GM21447 (cell line): Measurements from ENCODE around the gene TBK1.

ENCODE experiments used
- ATAC-seq: cut with Tn5 transposase; IDR thresholded peaks from one replicate; pipeline ENCODE4 v1.9.1; 2021; ENCODE audit not compliant: unreplicated experiment

The TBK1 gene

DNA sequence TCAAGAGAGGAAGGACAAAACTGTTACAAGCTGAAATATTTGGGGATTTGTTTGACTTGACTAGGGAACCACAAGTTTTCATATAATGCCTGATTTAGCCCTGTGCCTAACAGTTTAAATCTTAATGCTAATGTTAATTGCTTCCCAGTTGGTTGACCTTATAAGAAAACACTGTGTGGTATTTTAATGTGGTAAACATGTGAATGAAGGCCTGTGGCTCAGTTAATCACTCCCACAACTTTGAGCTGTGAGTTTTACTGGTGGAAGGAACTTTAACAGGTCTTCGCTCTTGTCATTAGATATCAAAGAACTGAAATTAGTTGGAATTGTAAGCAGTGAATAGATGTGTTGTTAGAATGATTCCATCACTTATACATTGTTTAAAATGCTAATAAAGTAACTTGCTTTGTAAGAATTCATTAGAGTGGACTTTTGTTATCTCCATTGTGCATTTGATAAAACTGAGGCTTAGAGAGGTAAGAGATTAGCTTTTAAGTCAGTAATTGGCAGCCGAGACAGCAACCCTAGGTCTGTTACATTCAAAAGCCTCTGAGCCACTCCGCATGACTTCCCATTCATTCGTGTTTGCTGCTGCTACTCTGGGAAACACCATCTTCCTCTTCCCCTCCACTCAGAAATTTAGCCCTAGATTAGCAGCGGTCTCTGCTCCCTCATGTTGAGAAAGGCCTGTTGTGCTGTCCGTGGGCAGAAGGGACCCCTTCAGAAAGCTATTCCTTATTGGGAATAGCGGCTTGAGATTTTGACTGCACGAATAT is 1.0 kb upstream of the TBK1 start:
- no peak for ATAC-seq

DNA sequence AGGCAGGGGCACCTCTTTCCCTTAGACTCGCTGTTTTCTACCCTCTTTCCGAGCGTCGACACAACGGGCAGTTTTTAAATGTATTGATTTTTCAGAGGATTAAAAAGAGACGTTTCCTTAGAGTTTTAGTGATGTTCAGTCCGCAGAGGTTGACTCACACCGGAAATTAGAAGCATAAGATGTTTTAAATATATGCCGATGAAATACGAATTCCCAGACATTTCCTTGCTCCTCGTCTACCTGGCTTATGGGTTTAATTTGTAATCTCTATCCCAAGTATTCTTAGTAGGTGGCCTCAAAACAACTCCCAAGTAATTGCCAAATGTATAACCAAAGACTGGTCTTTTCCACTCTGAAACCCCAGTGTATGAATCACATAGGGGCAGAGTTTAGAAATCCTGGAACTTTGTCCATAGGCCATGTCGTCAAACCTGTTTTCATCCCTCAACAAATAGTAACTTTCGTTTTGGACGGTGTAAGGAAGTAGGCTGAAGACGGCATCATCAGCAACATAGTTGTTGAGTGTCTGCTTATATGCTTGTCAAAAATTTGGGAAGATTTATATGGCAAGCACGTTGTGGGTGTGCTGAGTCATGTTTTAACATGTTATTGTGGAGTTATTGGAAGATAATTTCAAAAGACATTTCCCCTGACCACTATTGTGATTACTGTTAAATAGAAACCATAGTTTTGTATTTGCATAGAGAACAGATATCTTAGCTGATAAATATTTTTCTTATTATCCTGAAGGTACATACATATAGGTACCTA is 824 bp downstream of the TBK1 start:
- ATAC-seq = no peak

DNA sequence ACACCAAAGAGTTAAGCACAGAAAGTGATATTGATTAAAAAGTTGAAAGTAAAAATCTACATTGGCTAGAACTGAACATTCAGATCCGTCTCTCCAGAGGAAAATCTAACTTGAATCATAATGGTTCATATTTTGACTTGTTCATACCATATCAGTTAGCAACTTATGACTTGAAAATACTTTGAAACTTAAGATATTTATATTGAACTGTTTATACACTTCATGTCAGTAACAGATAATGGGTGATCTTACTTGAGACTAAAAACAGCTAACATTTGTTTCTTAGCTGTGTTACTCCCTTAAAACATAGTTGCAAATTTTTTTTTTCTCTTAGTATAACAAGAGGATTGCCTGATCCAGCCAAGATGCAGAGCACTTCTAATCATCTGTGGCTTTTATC is 3.6 kb downstream of the TBK1 start:
- no peak for ATAC-seq

DNA sequence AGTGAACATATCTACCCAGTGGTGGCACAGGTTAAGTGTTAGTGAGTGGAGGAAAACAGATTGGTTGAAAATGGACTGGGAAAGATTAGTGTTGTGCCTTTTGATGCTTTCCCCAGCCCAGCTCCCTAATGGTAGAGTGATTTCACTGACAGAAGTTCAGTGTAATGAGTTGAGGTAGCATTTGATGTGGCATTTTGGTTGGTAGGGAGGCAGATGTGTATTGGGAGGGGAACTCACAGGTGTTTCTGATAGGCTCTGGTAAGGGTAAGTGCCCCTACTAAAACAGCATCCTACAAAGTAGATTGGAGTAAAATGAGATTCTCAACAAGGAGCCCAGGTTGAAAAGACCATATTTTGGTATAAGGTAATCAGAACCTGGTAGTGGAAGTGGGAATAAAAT is 4.2 kb downstream of the TBK1 start:
- ATAC-seq = no peak

DNA sequence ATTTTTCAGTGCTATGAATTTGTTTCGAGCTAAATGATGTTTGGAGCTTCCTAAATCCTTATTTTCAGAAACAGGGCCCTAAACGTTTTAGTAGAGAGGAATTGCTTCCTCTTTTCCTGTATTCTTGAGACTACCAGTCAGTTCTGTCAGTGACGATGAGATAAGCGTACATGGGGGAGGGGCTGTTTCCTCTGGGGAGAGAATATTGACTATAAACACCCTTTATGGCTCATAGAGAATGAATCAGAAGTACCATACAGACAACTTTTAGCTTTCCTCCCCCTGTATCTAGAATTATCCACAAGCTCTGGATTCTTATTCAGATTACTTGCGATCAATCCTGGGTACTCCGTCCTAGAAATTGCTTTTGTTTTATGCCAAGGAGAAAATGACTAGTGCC is 5.1 kb downstream of the TBK1 start:
- no peak for ATAC-seq

DNA sequence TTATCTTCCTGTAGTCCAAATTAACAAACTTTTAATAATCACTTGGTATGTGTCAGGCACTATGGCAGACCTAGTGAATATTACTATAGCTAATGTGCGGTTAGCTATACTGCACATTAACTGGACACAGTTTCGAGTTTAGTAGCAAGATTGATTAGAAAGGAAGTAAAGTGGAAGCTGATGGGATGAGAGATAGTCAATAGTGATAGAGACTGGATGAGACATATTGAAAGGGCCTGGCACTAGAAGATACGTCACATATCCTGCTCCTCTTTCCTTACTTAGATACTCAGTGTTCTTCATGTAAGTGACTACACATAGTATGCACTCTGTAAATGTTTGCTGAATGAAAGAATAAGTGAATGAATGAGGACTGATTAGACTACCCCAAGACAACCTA is 5.5 kb downstream of the TBK1 start:
- no peak for ATAC-seq

DNA sequence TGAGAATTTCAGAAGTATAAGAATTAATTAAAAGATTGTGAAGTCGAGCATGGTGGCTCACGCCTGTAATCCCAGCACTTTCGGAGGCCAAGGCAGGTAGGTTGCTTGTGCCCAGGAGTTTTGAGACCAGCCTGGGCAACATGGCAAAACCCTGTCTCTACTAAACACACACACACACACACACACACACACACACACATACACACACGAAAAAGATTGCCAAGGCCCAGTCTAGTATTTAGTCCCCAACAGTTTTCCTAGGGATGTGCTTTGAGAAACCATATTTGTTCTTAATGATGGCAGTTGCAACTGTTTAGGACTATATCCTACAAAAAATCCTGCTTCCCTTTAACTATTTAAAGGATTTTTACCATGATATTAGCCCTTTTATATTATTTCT is 6.0 kb downstream of the TBK1 start:
- no peak for ATAC-seq

DNA sequence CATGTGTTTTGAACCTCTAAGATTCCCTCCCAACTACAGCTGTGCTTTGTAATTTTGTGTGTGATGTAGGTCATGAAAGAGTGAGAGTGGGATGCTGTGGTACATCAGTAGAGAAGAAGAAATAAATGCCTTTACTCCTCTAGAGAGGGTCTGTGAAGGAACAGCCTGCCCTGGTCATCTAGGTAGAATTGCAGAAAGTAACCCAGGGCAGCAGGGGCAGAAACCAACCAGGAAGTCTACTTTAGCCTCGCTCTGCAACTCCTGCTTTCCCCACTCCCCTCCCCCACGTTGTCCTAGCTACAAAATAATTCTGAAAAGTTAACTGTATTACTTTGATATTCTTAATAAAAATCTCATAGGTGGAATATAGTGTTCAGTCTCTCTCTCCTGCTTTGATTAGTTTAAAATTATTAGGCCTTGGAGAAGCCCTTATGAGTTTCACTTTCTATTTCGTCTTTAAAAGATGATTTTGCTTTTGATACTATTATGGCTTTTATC is 7.5 kb downstream of the TBK1 start:
- peak; percentile 71 for ATAC-seq

DNA sequence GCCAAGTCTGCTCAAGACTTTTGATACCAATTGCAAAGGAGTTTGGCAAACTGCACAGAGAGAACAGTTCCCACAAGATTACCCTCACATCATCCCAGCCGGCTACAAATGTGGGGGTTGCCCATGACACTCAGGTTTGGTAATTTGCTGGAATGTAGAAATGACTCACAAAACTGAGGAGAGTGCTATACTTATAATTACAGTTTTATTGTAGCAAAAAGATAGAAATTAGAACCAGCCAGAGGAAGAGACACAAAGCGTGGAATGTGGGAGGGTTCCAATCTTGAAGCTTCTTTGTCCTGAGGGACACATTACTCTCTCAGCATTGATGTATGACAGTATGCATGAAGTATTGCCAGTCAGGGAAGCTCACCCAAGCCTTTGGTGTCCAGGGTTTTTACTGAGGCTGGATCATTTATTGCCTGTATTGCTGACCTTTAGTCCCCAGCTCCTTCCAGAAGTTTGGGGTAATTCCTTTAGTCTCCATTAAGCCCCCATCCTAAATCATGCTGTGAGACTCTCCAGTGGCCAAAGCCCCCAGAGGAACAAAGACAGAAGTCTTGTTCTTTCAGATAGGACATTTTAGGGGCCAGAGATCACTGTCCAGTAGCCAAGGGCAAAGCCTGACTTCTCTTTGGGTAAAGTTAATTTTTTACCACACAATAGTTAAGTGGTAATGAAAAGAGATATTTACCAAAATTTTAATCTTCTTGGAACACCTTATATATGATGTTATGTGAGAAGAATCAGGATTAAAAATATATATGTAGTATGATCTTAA is 9.9 kb downstream of the TBK1 start:
- ATAC-seq = no peak

DNA sequence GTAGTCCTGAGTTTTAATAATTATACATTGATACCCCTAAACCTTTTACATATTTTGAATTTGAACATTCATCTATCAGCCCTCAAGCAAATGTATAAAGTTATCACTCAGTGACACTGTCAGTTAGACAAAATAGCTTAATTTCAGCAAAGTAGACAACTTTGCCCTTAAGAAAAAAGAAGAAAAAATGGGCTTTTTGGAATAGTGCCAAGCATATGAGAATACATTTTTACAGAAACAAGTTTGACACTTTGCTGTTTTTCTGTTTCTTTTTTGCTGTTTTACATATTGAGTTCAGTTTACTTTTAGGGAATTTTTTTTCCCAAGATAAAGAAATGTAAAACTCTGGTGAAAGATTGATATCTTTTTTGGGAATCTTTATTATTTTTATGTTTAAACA is 14.3 kb downstream of the TBK1 start:
- ATAC-seq = no peak

DNA sequence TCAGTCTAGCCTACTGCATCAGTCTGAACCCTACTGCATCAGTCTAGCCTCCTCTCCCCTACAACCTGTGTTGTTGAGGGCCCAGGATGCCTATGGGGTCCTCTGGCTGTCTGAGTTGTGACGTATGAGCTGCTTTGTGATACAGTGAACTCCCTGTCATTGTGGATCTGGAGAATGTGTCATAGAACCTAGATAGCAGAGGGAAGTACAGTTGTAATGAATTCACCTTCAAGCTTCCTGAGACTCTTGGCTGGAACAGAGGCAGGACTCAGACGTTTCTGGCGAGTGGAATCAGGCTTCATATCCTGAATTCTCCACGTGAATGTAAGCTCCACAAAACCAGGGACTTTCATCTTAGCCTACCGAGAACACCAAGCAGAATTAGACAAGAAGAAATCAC is 17.0 kb downstream of the TBK1 start:
- ATAC-seq = no peak

DNA sequence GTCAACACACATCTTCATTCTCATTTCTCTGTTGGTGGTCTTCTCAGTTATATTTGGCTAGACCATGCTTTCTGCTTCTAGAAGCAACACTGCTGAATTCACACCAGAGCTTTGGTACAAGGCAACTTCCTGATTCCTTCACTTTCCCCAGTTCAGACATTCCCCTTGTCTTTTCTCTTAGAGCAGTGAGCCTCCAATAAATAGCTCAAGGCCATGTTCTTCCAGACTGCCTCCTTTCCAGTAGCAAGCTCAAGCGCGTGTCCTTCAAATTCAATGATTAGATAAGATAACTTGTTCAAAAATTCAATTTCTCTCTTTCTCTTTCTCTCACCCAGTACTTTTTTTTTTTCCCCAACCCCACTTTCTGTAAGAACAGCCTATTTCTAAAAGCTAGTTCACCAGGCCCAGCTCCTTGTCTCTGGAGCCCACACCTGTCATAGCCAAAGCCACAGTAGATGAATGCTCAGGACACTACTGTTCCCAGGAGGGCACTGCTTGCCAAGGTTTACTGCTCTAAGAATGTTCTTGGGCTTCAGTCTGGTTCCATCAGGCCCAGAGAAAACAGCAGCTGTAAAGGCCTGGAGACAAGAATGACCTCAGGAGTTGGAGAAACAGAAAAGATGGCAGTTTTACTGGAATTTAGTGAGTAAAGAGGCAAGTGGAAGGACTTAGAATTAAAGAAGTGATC is 17.7 kb downstream of the TBK1 start:
- ATAC-seq = no peak

DNA sequence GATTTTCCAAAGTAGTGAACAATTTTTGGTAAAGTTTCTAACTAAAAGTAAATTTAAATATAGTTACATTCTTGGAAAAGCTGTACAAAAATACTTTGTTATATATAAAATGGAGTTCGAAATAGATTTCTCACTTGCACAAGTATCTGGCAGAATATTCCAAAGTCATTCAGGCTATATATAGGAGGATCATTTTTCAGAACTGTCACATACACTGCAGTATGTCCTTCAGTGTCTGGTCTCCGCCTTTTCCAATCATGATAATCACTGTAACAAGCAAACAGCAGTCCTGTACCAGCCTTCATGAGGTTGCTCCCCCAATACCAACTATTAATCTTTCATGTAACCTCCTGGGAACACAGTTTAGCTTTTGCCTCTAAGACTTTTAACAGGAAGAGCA is 18.6 kb downstream of the TBK1 start:
- no peak for ATAC-seq

DNA sequence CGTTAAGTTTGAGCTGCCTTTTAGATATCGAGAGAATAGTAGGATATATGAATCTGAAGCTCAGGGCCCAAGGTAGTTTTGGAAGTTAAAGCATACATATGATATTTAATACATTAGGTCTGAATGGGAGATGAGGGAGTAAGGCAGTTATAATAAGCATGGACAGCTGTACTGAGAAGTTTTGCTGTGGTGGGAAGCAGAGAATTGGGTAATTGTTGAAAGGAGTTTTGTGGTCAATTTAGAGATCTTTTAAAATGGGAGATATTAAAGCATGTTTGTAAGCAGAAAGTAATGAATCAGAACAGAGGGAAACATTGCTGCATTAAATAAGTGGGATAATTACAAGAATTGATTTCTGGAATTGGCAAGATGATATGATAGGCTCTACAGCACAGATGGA is 21.3 kb downstream of the TBK1 start:
- ATAC-seq = no peak

DNA sequence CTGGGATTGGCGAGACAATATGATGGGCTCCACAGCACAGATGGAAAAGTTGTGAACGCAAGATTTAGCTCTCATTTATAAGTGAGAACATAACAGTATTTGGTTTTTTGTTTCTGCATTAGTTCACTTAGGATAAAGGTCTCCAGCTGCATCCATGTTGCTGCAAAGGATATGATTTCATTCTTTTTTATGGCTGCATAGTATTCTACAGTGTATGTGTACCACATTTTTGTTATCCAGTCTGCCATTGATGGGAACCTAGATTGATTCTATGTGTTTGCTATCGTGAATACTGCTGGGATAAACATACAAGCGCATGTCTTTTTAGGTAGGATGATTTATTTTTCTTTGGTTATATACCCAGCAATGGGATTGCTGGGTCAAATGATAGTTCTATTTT is 23.6 kb downstream of the TBK1 start:
- no peak for ATAC-seq

DNA sequence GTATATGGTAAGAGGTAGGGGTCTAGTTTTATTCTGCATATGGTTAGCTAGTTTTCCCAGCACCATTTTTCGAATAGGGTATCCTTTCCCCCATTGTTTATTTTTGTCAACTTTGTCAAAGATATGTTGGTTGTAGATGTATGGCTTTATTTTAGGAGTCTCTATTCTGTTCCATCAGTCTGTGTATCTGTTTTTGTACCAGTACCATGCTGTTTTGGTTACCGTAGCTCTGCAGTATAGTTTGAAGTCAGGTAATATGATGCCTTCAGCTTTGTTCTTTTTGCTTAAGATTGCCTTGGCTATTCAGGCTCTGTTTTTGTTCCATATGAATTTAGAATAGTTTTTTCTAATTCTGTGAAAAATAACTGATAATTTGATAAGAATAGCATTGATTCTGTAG is 24.9 kb downstream of the TBK1 start:
- ATAC-seq = no peak

DNA sequence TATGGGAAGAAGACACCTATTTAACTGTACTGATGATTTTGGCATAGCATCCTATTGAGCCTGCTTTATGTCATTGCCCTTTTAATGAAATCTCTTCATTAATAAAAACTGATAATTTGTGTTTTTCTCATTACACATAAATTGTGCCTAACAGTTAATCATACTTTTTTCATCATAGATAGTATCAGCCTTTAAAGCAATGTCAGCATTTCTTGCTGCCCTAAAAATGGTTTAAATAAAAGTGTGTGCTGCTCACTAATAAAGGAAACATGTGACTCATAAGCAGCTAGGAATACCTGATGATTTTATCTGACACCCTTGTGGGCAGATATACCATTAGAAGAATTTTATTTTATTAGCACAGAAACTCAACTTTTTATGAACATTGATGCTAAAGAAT is 26.7 kb downstream of the TBK1 start:
- no peak for ATAC-seq

DNA sequence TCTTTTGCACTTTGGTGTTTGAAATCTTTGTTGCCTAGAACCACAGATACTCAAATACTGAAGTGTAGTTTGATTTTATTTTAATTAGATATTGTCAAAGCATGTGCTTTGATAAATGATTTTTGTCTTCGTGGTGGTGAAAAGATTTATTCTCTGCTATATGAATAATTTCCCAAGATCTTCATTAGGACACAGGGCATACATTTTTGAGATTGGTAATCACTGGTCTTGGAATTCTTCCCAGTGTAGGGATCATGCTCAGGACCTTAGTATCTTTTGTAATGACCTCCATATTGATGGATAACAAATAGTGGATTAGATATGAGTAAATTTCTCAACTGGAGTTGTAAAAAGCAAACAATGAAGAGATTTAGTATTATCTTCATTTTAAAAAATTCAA is 28.2 kb downstream of the TBK1 start:
- ATAC-seq = no peak

DNA sequence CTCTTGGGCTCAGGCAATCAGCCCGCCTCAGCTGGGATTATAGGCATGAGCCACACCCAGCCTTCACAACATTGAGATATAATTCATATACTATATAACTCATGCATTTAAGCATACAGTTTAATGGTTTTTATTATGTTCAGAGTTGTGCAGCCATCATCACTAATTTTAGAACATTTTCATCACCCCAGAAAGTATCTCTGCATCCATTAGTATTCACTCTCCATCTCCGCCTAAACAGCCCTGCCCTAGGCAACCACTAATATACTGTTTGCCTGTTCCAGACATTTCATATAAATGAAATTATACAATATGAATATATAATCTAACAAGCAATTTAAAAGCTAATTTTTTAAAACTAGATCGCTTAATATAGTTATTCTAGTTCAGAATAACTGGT is 34.7 kb downstream of the TBK1 start:
- no peak for ATAC-seq

DNA sequence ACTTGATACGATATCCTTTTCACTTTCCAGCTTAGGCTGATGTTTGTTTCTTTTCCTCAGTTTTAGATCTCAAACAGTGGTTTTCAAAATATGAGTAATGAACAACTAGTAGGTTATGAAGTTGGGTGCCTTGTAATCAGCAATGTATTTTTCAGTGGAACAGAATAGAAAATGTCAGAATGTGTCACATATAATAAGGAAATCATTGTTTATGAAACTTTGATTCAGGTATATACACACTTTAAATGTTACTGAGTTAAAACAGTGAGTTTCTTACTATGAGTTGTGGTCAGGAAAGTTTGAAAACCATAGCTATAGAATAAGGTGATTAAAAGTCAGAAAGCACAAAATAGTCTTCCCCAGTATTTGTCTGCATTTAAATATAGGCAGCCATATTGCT is 39.8 kb downstream of the TBK1 start:
- ATAC-seq = no peak

DNA sequence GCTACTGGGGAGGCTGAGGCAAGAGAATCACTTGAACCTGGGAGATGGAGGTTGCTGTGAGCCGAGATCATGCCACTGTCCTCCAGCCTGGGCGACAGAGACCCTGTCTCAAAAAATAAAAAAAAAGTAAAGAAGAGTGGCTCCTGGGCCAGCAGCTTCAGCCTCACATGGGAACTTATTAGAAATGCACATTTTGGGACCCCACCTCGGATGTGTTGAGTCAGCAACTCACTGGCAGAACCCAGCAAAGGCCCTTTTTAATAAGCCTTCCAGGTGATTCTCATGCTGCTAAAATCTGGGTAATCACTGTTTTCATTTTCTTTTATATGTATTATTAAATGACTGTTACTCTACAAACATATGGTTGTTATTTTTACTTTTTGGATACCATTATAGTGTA is 41.6 kb downstream of the TBK1 start:
- ATAC-seq = no peak
